ENCODE measurements around the gene RASSF1.
"Not testable (repeated sequence)": the region's sequence is repeated elsewhere in the genome, so short reads cannot be mapped to it uniquely, and the experiment has no call there.

The RASSF1 gene

GRCh38 chr3:50323614-50324199, 16.9 kb downstream of the RASSF1 start:
- ATAC-seq, result no peak
- no peak for DNase-seq

DNA sequence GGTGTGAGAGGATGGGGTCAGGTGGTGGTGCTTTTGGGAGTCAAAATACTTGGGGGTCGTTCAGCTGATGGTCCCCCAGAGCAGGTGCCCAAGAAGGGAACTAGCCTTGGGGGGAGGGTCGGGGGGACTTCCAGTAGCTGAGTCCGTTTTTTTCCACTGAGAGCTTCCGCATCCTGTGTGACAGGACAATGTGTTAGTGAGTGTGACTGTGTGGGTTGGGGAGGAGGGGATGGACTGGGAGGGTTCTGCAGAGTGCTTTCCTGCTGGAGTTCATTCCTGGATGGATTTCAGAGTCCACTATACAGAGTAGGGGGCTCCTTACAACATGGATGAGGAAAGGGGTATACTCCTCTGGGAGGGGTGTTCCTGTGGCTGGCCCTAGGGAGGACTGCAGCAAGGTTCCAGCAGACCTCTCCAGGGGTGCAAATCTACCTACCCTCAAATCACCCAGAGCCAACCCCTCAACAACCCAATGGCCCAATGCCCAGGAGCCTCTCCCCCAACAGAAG, 17.5 kb downstream of the RASSF1 start:
- DNase-seq (no peak), ATAC-seq (no peak)

DNA sequence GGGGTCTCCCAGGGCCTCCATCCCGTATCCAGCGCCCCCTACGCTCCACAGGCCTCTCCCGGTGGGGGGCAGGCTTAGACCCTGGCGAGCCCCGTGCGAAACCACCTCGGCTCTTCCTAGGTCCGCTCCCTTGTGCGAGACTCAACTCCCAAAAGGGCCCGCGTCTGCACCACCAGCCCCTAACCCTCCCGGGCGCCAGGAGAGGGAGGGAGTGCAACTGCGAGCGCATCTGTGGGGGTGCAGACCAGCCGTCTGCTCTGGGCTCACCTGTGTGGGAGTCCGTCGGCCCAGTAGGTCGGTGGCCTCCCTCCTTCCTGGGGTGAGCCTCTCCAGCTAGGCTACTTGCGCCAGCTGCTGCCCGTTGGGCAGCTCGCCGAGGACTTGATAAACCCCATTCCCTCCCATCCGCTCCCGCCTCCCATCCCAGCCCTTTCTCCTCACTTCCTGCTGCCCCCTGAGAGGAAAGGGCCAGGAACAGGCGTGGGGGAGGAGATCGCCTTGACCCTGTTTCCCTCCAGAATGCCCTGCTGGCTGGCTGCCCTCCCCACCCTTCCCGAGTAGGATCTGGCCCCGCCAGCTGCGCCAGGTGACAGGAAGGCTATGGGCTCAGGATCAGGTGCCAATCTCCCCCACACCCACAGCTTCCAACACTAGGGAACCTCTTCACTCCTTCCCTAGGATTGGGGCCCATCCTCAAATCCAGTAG, 18.1 kb downstream of the RASSF1 start, which contains the start of gene HYAL2:
TSS of gene HYAL2 (minus strand) at position 360 of the 706 bp plus-strand sequence. CDS start 2,256 bp downstream, outside the sequence.
- no peak for ATAC-seq
- DNase-seq, result no peak

DNA sequence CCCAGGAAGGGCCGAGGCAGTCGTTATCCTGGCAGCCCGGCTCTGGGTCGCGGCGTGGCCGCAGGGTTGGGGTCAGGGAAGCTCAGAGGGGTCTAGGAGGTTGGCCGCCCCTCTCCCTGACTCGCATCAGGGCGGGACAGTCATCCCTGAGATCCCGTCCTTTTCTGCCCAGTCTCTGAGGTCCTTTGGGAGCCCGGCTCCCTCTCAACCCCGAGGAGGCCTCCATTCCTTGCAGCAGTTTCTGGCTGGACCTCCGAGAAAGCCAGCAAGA, 18.6 kb downstream of the RASSF1 start:
- ATAC-seq, result no peak
- no peak for DNase-seq

DNA sequence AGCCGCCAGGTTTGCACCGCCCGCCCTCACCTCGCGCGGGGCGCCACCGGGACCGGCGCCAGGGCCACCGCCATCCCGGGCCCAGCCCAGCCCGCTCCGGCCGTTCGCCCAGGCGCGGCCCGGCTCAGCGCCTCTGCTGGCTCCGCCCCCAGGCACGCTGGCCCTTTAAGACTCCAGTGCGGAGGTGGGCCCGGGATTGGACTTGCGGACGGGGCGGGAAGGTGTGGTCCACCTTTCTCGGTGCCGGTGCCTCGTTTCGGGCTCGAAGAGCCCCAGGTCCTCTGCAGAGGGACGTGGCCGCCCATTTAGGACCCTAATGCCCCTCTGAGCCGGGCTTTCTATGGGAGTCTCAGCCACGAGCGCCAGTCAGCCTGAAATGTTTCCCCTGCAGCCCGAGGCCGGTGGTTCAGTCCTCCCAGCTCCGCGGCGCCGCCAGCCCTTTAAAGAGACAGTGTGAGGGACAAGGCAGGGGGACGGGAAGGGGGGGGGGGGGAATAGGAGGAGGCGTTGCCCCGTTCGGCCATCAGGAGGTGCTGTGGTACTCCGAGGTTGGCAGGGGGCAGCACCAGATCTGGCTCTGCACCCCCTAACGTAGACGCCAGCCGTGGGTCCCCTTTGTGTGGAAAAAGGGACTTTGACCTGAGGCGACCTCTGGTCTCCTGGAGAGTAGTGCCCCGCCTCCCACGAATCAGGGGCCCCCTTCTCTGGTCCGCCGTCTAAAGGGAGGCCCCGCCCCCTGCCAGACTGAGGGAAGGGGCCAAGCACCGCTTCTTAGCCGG, 19.1 kb downstream of the RASSF1 start:
- DNase-seq (peak; percentile 86), ATAC-seq (peak; percentile 81)

GRCh38 chr3:50320853-50321335, 19.7 kb downstream of the RASSF1 start:
- DNase-seq (peak; percentile 74), ATAC-seq (peak; percentile 55)

DNA sequence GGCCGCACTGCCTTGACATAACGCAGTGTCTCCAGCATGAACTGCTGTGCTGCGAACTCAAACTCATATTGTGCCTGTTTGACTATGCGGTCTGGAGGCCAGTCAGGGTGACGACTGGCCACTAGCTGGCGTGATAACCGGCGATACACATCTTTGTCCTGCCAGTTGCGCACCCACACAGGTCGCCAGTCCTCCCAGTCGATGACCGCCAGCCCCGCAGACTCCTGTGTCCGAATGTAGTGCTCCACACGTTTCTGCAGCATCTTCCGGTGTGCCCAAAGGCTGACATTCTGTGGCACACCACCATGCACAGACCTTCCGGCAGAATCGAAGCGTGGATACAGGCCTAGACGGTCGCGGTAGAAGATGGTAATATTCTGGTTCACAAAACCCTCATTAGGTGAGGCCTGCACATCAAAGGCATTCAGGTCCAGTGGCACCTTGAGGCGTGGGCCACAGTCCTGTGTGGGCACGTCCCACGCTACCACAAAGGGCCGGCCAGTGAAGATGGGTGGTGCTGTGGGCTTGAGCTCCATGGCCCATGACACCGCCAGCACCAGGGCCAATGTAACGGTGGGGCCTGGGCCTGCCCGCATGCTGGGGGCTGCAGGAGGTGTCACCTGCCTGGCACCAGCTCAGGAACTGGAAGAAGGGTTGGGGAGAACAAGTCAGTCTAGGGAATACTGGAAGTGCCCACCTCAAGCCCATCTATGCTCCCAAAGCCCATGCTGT, 20.6 kb downstream of the RASSF1 start:
- DNase-seq (no peak), ATAC-seq (no peak)

DNA sequence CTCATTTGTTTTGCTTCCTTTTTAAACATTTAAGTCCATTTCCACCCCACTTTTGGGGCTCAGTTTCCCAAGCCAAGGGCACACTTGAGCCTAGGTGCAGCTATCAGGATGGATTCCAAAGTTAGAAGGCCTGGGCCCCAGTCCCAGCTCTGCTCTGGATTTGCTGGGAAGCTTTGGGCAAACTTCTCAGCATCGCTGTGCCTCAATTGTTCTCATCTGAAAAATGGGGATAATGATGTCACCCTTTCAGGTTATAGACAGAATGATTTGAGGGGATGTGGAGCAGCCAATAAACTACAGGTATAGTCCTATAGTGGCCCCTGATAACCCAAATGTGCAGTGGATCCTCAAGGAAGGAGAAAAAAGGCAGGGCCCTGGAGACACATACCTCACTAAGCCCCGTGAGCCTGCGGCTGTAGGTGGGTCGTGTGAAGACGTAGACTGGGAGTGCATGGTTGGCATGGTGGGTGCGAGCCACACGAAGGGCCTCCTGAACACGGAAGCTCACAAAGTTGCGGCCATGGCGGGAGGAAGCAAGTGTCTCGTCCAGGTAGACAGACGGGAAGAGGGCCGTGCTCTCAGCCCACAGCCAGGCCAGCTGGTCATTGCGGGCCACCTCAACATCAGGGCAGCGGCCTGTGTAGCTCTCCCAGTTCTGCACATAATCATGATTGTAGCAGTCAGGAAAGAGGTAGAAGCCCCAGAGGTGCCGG, 21.3 kb downstream of the RASSF1 start:
- DNase-seq (no peak), ATAC-seq (no peak)

DNA sequence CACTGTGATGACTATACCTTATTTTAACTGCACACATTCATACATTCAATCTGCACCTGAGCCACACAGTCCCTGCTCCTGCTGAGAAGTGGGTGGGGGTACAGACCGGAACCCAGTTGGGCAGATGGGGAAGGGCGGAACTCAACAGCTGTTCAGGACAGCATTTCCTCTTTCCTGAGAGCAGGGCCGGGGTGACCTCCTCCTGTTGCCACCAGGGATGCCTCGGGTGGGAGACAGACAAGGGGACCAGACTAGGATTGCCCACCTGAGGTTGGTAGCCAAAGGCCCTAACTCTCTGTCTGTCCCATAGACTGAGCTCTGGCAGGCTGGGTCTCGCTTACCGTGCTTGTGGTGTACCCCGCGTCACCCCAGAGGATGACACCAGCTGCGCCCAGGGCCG, 22.0 kb downstream of the RASSF1 start:
- ATAC-seq, result no peak
- no peak for DNase-seq

DNA sequence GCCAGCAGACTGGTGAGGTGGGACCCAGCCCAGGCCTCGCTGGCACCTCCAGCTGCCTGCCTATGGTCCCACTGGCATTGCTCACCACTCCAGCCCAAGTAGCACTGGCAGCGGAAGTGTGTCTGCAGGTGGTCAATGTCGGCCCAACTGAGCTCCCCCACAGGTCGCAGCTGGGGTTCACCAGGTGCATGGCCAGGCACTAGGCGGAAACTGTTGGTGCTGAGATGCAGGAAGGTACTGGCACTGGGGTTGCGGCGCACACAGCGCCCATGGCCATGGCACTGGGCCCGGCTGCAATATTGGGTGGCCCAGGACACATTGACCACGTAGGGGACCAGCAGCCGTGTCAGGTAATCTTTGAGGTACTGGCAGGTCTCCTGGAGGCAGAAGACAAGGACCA, 22.5 kb downstream of the RASSF1 start:
- ATAC-seq, result no peak
- DNase-seq, result no peak

GRCh38 chr3:50317300-50317699, 23.3 kb downstream of the RASSF1 start:
- ATAC-seq (no peak), DNase-seq (no peak)

- DNase-seq, result peak; percentile 63
- peak; percentile 33 for ATAC-seq
Measured at GRCh38 chr3:50316657-50317242, 23.9 kb downstream of the RASSF1 start.

DNA sequence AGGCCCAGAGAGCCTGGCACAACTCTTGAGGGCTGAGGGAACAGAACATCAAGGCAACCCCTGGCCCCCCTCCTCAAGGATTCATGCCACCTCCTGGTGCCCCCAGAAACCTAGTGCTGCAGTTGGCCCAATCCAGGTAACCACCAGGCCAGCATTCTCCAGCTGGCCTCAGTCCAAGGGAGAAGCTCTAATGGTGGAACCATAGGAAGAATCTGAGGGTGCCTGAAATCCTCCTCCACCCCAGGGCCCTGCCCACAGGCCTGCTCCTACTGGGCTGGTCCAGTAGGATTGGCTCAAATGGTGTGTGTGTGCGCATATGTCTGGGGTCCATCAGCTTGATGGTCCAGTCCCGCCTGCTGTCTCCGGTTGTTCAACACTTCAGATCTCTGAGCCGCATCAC, 25.8 kb downstream of the RASSF1 start:
- ATAC-seq (no peak), DNase-seq (no peak)

GRCh38 chr3:50314342-50314741, 26.3 kb downstream of the RASSF1 start:
- ATAC-seq (no peak), DNase-seq (no peak)

GRCh38 chr3:50312041-50312440, 28.6 kb downstream of the RASSF1 start:
- ATAC-seq, DNase-seq: not testable (repeated sequence)

DNA sequence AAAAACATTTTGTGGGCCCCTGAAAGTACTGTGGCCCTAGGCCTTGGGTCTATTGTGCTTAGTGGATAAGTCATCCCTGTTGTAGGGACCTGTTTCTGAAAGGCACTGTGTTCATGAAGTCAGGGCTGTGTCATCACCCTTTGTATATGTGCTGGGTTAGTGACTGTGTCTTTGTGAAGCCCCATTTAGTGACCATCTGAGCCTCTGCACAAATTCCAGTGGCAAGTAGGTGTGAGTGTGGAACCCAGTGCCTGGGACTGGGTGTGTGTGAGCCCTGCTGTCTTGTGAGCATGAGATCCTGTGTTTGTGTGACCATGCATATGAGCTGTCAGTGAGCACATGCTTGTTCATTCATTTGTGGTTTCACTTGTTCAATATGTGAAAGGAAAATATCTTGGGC, 36.0 kb downstream of the RASSF1 start:
- DNase-seq (no peak), ATAC-seq (peak; percentile 47)

GRCh38 chr3:50303013-50303815, 37.4 kb downstream of the RASSF1 start, which contains the start of gene HYAL1:
Gene HYAL1, minus strand, starts transcription at chr3:50303574. Its CDS starts 618 bp downstream, at chr3:50302956.
- ATAC-seq, result no peak

DNA sequence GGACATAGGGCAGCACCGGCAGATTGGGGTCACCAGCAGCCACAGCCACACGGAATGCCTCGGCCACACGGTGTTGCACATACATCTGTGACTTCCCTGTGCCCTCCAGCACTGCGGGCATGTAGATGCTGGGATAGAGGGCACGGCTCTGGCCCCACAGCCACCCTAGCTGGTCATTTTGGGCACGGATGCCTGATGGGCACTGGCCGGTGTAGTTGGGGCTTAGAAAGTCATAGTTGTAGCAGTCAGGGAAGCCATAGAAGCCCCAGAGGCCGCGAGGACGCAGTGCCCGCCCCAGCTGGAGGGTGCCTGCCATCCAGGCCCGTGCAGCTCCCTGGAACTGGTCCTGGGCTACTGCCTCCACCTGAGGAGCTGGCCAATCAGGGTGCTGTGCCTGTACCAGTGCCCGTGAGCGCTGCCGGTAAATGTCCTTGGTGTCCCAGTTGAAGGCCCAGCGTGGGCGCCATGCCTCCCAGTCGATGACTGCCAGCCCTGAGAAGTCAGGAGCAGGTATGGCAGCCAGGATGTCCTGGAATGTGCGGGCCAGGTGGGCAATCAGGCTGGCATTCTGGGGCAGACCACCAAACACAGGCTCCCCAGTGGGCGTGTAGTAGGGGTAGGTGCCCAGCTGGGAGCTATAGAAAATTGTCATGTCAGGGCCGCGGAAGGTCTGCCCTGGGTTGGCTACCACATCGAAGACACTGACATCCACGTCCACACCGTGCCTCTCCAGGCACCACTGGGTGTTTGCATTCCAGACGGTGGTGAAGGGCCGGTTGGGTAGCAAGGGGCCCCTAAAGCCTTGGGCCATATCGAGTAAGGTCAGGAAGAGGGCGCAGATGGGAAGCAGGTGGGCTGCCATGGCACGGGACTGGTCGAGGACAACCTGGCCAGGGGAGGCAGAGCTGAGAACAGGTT, 38.3 kb downstream of the RASSF1 start:
- ATAC-seq, result no peak

More at GRCh38 chr3:50303013-50303815, 37.4 kb downstream of the RASSF1 start, which contains the start of gene HYAL1:
- DNase-seq, result no peak

DNA sequence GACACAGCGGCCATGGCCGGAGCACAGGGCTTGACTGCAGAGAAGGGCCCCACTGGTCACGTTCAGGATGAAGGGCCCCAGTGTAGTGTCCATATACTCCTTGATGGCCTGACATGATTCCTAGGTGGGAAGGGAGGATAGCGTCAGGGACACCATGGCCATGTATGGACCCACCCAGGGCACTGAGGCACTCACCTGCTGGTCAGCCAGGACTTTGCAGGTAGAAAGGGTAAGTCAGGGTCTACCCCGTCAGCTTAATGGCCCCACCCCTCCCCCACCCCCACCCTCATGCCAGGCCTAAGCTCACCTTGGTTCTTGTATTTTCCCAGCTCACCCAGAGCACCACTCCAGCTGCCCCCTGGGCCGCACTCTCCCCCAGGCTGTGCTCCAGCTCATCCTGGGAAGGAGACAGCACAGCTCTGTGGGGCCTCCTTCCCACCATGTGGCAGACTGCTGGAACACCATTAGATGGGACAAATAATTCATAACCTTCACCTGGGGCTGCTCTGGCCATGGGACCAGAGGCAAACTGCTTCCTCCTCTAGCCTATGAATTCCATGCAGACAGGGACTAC, 39.9 kb downstream of the RASSF1 start:
- no peak for ATAC-seq
- DNase-seq, result no peak

More for the DNA sequence above, 38.3 kb downstream of the RASSF1 start:
- DNase-seq, result no peak

All from stimulated activated naive CD8-positive, alpha-beta T cell treated with anti-CD3 and anti-CD28 coated beads, Interleukin-15, Interleukin-2, amounts not matched to agents 100 U/mL and 50 U/mL, for 24 hours (primary cell).